ENCODE results near the gene HERC2.
"Not testable (repeated sequence)": the region's sequence is repeated elsewhere in the genome, so short reads cannot be mapped to it uniquely, and the experiment has no call there.

The HERC2 gene

DNA sequence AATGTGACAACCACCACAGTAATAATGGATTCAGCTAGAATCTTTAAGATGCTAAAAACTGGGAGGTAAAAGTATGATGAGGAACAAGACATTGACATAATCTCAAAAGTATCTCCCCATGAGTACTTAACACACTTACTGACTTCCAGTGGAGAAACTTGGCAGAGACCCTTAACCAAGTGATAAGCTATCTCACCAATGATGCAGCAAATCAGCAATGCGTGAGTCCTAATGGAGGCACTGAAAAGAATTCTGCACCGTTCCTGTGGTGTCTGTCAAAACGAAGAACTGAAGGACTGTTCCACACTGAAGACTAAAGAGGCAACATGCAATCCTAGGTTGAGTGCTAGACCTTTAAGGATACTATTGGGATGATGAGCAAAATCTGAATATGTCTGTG lies 154.9 kb downstream of the HERC2 start:
- no peak overlapping the region for H3K9ac ChIP-seq (ENCODE audit: insufficient read length, low read depth)
- DNase-seq (ENCODE audit: low read depth, low spot score): no peak
- H3K27me3 ChIP-seq (ENCODE audit: insufficient read depth, insufficient read length): no peaks in the 10 kb centered on the region
- H3K9me3 ChIP-seq (ENCODE audit: insufficient read depth, low read length): no peaks in the 10 kb centered on the region
- TF ChIP-seq ZNF274 (IDR thresholded peaks at IDR 0.05; ENCODE audit: low read depth, low read length): no peak
- no peak for TF ChIP-seq YY1 (IDR thresholded peaks at IDR 0.05; ENCODE audit: insufficient read depth, insufficient read length)
- no peak for TF ChIP-seq SUZ12 (IDR thresholded peaks at IDR 0.05; ENCODE audit: extremely low read depth, insufficient read depth, insufficient read length)
- no peak overlapping the region for H3K4me3 ChIP-seq (ENCODE audit: insufficient read length, low read depth)
- H3K36me3 ChIP-seq (ENCODE audit: insufficient read depth, insufficient read length, low read length): peaks cover 50% of the 10 kb centered on the region
- no peaks in the 10 kb centered on the region for H3K4me1 ChIP-seq (ENCODE audit: insufficient read depth, insufficient read length)

DNA sequence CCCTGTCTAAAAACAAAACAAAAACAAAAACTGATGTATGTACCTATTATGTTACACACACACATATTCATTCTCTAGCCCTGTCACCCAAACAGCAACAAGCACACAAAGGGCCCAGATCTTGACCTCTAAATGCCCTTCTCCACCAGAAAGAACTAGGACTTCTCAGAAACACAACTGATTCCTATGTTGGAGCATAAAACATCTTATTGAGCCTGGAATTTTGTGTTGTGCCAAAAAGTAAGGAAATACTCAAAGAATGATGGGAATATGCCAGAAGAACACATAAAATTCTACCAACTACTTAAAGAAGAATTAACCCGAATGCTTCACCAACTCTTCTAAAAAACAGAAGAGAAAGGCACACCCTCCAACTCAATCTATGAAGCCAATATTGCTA lies 156.2 kb downstream of the HERC2 start:
- no peak for DNase-seq (ENCODE audit: low read depth, low spot score)
- H3K4me3 ChIP-seq (ENCODE audit: insufficient read length, low read depth): no peak overlapping the region
- H3K27me3 ChIP-seq (ENCODE audit: insufficient read depth, insufficient read length): no peaks in the 10 kb centered on the region
- peaks cover 56% of the 10 kb centered on the region for H3K36me3 ChIP-seq (ENCODE audit: insufficient read depth, insufficient read length, low read length)
- no peak for TF ChIP-seq ZNF274 (IDR thresholded peaks at IDR 0.05; ENCODE audit: low read depth, low read length)
- no peak for TF ChIP-seq YY1 (IDR thresholded peaks at IDR 0.05; ENCODE audit: insufficient read depth, insufficient read length)
- TF ChIP-seq SUZ12 (IDR thresholded peaks at IDR 0.05; ENCODE audit: extremely low read depth, insufficient read depth, insufficient read length): no peak
- H3K9ac ChIP-seq (ENCODE audit: insufficient read length, low read depth): no peak overlapping the region
- no peaks in the 10 kb centered on the region for H3K4me1 ChIP-seq (ENCODE audit: insufficient read depth, insufficient read length)
- peaks cover 8% of the 10 kb centered on the region; the same call in 1 of the 2 replicates for H3K9me3 ChIP-seq (ENCODE audit: insufficient read depth, low read length)

DNA sequence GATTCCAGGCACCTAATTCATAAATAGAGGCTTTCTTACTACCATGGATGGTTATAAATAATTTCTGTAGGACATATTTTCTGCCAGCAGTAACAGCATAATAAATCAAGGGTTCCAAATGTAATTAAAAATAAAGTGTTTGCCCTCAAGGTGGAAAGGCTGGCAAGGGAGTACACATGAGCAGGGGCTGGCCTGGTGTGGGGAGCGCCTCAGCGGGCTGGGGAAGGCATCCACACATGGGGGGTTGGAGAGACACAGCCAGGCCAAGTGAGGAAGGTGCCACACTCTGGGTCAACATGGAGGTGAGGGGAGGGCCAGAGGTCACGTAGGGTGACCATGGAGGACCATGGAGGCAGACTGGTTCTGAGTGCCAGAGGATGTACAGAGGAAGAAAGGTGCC lies 157.1 kb downstream of the HERC2 start:
- DNase-seq (ENCODE audit: low read depth, low spot score): no peak
- Histone ChIP-seq H3K9me3 (ENCODE audit: insufficient read depth, low read length) (peaks cover 10% of the 10 kb centered on the region; the same call in 1 of the 2 replicates), H3K4me1 (ENCODE audit: insufficient read depth, insufficient read length) (no peaks in the 10 kb centered on the region), H3K4me3 (ENCODE audit: insufficient read length, low read depth) (no peak overlapping the region), H3K9ac (ENCODE audit: insufficient read length, low read depth) (no peak overlapping the region), H3K36me3 (ENCODE audit: insufficient read depth, insufficient read length, low read length) (peaks cover 56% of the 10 kb centered on the region), H3K27me3 (ENCODE audit: insufficient read depth, insufficient read length) (no peaks in the 10 kb centered on the region)
- TF ChIP-seq YY1 (IDR thresholded peaks at IDR 0.05; ENCODE audit: insufficient read depth, insufficient read length): no peak
- TF ChIP-seq SUZ12 (IDR thresholded peaks at IDR 0.05; ENCODE audit: extremely low read depth, insufficient read depth, insufficient read length): no peak
- TF ChIP-seq ZNF274 (IDR thresholded peaks at IDR 0.05; ENCODE audit: low read depth, low read length): no peak

DNA sequence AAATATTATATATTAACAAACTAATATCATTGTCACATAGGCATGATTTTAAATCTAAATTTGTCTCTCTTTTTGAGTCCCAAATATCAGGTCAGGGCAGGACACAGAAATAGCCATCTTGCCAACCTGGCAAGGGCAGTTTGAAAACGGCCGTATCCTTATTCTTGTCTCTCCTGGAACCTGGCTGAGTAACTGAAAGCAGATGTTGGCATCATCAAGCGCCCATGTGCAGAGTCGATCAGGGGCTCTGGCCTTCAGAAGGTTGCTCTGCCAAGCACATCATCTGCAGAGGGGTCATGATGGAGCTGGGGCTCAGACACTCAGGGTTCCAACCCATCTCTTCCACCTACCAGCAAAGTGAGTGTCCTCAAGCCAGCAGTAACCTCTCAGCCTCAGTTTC lies 167.7 kb downstream of the HERC2 start:
- Histone ChIP-seq H3K9ac (ENCODE audit: insufficient read length, low read depth) (no peak overlapping the region), H3K36me3 (ENCODE audit: insufficient read depth, insufficient read length, low read length) (peaks cover 4% of the 10 kb centered on the region), H3K4me3 (ENCODE audit: insufficient read length, low read depth) (no peak overlapping the region), H3K4me1 (ENCODE audit: insufficient read depth, insufficient read length) (no peaks in the 10 kb centered on the region), H3K27me3 (ENCODE audit: insufficient read depth, insufficient read length) (no peaks in the 10 kb centered on the region), H3K9me3 (ENCODE audit: insufficient read depth, low read length) (no peaks in the 10 kb centered on the region)
- DNase-seq (ENCODE audit: low read depth, low spot score): no peak
- TF ChIP-seq ZNF274 (IDR thresholded peaks at IDR 0.05; ENCODE audit: low read depth, low read length) (no peak), YY1 (IDR thresholded peaks at IDR 0.05; ENCODE audit: insufficient read depth, insufficient read length) (no peak), SUZ12 (IDR thresholded peaks at IDR 0.05; ENCODE audit: extremely low read depth, insufficient read depth, insufficient read length) (no peak)

DNA sequence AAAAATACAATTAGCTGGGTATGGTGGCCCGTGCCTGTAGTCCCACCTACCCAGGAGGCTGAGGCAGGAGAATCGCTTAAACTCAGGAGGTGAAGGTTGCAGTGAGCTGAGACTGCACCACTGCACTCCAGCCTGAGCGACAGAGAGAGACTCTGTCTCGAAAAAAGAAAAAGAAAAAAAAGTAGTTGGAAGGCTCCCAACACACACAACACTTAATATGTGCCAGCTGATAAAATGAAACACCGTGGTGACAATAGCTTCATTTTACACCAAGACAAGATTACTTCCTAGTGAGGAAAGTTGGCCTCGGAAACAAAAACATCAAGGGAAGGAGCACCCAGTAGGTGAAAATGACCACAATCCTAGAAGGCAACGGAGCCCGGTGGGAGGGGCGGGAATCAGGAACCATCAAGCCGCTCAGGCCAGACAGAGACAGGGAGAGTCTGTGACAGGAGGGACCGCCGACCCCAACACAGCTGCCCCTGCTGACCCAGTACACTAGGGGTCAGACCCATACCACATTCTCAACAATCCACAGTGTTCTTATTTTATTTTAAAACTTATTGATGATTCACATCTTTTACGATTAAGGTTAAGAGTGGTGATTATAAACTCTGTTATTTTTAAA lies 168.4 kb downstream of the HERC2 start:
- Histone ChIP-seq H3K4me1 (ENCODE audit: insufficient read depth, insufficient read length) (no peaks in the 10 kb centered on the region), H3K27me3 (ENCODE audit: insufficient read depth, insufficient read length) (no peaks in the 10 kb centered on the region), H3K9me3 (ENCODE audit: insufficient read depth, low read length) (no peaks in the 10 kb centered on the region), H3K36me3 (ENCODE audit: insufficient read depth, insufficient read length, low read length) (peaks cover 4% of the 10 kb centered on the region), H3K4me3 (ENCODE audit: insufficient read length, low read depth) (no peak overlapping the region), H3K9ac (ENCODE audit: insufficient read length, low read depth) (no peak overlapping the region)
- no peak for TF ChIP-seq ZNF274 (IDR thresholded peaks at IDR 0.05; ENCODE audit: low read depth, low read length)
- TF ChIP-seq YY1 (IDR thresholded peaks at IDR 0.05; ENCODE audit: insufficient read depth, insufficient read length): no peak
- no peak for TF ChIP-seq SUZ12 (IDR thresholded peaks at IDR 0.05; ENCODE audit: extremely low read depth, insufficient read depth, insufficient read length)
- no peak for DNase-seq (ENCODE audit: low read depth, low spot score)

DNA sequence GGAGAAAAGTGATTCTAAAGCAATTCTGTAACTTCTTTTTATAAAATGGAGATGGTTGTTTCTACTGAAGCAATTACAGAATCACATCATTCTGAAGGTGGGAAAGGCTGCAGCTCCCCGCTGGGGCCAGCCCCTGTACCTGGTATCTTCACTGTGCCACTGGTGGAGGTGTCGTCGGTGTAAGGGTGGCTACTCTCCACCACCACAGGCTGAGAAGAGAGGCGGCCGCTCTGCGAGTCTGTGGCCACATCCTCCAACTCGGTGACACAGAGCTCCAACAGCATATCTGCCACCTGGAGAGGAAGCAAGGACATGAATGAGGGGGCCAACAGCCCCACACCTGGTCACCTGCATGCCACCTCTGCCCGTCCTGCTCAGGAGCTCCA lies 169.4 kb downstream of the HERC2 start:
- H3K9ac ChIP-seq (ENCODE audit: insufficient read length, low read depth); H3K4me3 ChIP-seq (ENCODE audit: insufficient read length, low read depth); DNase-seq (ENCODE audit: low read depth, low spot score); H3K9me3 ChIP-seq (ENCODE audit: insufficient read depth, low read length); H3K4me1 ChIP-seq (ENCODE audit: insufficient read depth, insufficient read length); H3K36me3 ChIP-seq (ENCODE audit: insufficient read depth, insufficient read length, low read length); H3K27me3 ChIP-seq (ENCODE audit: insufficient read depth, insufficient read length): not testable (repeated sequence)

DNA sequence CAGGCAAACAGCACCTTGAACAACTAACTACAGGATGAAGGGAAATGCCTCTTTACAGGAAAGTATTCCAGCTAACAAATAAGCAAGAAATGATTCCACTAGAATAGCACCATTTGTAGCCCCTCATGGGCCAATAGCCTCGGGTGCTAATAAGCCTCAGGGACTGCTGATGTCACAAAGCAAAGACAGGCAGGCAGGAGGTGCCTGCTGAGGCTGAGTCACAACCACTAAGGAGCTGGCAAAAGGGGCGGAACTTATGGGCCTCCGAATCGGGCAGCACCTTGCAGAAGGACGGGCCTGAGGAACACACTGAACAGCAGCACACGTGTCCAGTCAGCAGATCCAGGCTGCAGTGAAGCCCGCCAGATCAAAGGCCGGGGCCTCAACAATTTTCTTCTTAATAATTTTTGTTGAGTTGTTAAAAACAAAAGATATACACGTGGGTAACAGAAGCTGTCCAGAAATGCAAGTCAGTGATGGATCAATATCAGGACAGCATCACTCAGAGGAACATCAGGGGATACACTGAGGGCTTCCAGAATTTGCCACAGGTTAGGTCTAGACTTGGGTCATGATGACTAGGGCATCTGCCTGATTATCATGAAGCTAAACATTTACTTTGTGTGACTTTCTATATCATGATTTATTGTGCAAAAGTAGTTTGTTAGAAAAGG lies 170.0 kb downstream of the HERC2 start:
- DNase-seq (ENCODE audit: low read depth, low spot score); H3K4me3 ChIP-seq (ENCODE audit: insufficient read length, low read depth); H3K9me3 ChIP-seq (ENCODE audit: insufficient read depth, low read length); H3K9ac ChIP-seq (ENCODE audit: insufficient read length, low read depth); H3K36me3 ChIP-seq (ENCODE audit: insufficient read depth, insufficient read length, low read length); H3K27me3 ChIP-seq (ENCODE audit: insufficient read depth, insufficient read length); H3K4me1 ChIP-seq (ENCODE audit: insufficient read depth, insufficient read length): not testable (repeated sequence)
